NCI-H526 treated with DMSO at 0.1 percent for 48 hours (cell line): ENCODE results near the gene BCO2.
"Not testable (repeated sequence)": the region's sequence is repeated elsewhere in the genome, so short reads cannot be mapped to it uniquely, and the experiment has no call there.

Experiments
- DNase-seq: peaks from one replicate; lab custom pipeline; 2025; lab: John Stamatoyannopoulos, UW

Gene BCO2

DNA sequence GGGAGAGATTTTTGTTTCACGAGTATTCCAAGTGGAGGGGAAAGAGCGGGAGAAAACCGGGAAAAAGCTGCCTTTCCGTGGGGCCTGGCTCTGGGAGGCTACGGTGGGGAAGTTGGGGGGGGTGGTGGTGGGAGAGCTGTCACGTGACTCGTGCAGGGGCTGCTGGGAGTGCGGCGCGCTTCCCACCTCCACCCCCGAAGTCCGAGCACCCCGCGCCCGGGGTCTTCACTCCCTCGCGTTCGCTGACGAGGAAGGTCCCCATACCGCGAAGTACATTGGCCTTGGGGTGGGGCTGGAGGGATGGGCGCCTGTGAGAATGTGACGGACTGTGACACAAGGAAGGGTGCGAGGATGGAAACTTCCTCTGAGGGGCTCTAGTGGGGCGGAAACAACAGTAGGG lies 8.2 kb upstream of the BCO2 start, which contains the start of gene TEX12:
TSS of gene TEX12 (plus strand) at position 228 of the 400 bp plus-strand sequence. CDS start 1,897 bp downstream, outside the sequence.
- no peak for DNase-seq

DNA sequence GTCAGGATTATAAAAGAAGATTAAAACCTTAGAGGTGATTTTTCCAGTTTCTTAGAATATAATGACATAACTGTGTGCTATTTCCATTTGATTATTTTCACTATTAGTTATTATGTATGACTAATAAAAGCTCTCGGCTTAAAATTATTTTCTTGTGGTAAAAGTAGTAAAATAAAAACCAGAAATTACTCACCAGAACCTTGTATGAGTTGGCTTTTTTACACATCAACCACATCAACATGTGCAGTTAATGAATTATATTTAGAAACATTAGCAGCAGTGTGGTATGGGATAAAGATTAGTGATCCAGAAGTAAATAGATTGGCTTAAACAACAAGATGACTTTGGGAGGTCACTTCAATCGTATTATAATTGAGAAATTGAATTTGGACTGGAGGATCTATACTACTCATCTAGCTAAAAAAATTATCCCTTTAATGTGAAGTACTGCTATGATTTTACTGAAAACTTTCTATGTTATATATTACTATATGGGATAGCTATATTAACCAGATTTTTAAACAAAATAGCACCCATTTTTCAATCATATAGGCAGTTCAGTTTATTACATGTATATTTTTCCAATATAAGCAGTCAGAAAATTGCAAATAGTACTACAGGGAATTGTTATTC lies 2.8 kb upstream of the BCO2 start:
- DNase-seq: no peak

DNA sequence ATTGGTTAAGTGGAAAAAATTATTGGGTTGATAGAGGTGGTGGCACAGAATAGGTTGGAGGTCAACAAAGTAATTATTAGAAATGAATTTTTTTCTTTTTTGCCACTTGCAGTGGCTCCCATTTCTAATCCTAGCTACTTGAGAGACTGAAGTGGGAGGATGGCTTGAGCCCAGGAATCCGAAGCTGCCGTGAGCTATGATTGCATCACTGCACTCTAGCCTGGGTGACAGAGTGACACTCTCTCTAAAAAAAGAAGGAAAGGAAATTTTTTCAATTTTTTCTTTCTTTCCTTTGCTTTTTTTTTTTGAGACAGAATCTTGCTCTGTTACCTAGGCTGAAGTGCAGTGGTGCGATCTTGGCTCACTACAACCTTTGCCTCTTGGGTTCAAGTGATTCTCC lies 2.2 kb upstream of the BCO2 start:
- DNase-seq: no peak

DNA sequence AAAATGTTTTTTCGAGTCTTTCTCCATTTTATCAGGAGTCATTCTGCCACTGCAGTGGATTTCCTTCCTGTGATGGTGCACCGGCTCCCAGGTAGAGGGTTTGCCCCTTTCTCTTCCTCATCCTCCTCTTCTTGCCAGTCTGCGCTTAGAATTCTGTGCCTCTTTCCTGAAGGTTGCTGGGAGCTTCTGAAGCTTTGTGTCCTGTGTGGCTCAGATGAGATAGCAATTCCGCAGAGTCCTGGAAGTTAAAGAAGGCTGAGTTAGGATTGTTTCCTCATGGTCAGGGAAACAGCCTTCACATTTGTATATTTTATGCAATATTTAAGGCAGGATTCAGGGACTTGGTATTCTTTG lies 264 bp downstream of the BCO2 start:
- DNase-seq: no peak

DNA sequence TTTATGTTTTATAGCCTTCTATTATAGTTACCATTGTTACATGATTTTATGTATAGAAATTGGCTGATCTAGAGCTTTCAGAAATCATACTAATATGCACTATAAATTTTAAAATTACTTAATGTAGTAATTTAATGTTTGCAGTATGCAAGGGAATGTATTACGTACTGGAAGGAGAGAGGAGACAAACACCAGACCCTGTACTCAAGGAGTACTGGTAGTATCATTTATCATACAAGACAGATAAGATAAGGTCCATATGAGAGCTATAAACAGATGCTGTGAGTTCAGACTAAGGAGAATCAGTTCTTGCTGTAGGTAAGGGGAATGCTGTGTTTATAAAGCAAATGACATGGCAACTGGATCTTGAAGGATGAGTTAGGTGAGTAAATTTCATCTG lies 765 bp downstream of the BCO2 start:
- no peak for DNase-seq

DNA sequence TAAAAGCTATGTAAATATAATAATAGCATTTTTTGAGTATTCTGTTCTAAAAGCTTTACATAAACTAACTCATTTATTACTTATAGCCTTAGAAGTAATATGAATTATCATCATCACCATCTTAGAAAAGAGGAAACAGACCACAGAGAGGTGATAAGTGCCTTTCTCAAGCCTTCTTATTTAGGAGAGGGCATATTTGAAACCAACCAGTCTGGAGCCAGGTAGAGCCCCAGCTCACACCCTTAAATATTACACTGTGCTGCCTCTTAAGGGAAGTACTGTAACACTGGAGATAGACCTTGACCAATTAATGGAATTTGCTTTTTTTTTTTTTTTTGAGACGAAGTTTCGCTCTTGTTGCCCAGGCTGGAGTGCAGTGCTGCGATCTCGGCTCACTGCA lies 2.3 kb downstream of the BCO2 start:
- no peak for DNase-seq

DNA sequence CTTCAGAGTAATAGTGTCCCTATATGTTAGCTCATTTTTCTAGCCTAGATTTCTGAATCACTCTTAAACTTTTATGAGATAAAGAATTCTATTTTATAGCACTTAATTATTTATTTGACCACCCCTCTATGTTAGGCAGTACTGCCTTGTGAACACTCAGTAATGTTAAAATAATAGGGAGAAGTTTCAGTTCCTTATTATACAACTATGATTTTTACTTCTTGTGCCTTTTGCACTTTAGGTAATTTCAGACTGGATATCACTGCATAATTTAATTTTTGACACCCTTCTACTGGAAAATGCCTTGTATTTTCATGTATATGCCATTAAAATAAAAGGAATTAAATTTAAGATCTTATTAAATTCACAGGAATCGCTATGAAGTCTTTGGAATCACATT lies 3.1 kb downstream of the BCO2 start:
- no peak for DNase-seq

DNA sequence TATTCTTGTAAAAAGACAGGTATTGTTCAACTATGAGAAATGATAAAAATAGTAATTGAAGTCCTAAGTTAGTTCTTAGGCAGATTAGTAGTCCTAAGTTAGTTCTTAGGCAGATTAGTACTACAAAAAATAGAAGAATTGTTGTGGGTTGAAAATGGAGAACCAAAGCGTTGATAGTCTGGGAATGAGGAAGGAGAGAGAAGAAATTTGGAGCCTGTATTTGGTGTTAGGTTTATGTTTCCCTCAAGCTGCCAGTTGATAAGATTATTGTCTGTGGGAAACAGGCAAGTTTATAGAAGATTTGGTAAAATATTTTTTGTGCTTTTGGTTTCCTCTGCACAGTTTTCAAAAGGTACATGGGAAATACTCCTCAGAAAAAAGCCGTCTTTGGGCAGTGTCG lies 3.6 kb downstream of the BCO2 start:
- DNase-seq: no peak

DNA sequence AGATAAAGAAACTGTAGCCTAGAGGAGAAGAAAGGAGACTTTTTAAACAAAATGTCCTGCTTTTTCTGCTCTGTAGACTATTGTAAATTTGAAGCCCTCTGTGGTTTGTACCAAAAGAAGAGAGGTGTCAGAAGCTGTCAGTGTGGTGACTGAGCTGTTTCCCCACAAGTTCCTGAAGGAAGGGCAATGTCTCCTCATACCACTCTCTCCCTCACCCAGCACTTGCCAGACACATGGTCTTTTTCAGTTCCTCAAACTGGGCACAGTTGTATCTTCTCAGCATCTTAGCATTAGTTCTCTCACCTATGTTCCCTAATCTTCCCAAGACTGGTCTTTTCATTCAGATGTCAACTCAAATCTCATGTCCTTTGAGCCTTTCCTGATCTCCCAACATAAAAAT lies 4.3 kb downstream of the BCO2 start:
- DNase-seq: no peak

DNA sequence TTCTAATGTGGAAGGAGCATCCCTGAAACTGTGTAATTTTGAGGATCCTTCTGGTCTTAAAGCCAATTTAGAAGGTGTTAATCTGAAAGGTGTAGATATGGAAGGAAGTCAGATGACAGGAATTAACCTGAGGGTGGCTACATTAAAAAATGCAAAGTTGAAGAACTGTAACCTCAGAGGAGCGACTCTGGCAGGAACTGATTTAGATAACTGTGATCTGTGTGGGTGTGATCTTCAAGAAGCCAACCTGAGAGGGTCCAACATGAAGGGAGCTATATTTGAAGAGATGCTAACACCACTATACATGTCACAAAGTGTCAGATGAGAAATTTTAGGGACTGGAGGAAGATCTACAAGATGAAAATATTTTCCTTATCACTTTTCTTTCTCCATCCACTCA lies 7.6 kb downstream of the BCO2 start:
- DNase-seq: no peak

DNA sequence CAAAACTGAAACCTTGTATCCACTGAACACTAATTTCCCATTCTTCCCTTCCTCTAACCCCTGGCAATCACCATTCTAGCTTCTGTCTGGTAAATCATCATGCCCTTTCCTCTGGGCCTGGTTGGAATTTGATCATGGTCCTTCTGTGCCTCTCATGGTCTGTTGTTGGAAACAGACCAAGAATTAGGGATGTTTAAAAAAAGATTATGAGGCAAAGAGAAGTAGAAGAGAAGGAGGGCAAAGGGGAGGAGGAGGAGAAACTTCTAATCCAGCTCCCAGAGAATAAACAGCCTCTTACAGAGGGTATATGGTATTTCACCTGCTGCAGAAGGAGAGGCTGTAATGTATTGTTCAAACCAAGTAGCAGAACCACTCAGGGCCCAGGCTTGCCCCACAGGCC lies 10.6 kb downstream of the BCO2 start:
- DNase-seq: no peak

DNA sequence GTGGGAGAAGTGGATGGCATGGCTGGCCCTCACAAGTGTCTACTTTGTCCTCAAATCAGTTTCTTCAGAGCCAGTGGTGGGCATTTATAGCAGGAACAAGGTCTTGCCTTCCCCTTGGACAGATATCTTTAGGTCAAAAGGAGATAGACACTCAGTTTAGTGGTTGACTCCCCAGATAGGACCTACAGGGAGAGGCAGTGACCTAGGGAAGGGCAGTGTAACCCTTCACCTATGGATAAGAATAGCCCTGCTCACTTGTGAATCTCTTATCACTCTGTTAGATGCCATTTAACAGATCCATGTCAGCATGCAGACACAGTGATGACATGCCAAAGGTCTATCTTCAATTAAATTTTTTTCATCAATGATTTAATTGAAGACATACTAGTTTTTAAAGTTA lies 11.0 kb downstream of the BCO2 start:
- no peak for DNase-seq

DNA sequence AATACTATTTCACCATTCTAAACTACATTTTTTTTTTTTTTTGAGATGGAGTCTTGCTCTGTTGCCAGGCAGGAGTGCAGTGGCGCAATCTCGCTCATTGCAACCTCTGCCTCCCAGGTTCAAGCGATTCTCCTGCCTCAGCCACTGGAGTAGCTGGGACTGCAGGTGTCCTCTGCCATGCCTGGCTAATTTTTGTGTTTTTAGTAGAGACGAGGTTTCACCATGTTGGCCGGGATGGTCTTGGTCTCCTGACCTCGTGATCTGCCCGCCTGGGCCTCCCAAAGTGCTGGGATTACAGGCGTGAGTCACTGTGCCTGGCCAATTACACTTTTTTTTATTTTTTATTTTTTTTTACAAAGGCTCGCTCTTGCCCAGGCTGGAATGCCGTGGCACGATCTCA lies 19.8 kb downstream of the BCO2 start:
- not testable (repeated sequence) for DNase-seq

DNA sequence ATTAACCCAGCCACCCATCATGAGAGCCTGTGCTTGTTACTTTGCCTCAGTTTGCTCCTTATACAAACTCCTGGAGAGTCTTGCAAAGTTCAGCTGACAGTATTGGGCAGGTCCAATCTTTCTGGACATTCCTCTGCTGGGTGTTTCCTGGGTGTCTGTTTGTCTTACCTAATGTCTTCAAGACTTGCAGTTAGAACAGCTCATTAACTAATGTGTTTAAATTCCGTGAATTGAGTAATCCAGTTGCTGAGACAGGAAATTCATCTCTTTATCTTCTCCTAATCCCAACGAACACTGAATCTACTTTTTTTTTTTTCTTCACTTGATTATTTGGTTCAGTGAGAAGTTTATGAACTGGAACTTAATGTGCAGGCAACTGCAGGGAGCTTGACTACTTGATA lies 20.6 kb downstream of the BCO2 start:
- DNase-seq: no peak

DNA sequence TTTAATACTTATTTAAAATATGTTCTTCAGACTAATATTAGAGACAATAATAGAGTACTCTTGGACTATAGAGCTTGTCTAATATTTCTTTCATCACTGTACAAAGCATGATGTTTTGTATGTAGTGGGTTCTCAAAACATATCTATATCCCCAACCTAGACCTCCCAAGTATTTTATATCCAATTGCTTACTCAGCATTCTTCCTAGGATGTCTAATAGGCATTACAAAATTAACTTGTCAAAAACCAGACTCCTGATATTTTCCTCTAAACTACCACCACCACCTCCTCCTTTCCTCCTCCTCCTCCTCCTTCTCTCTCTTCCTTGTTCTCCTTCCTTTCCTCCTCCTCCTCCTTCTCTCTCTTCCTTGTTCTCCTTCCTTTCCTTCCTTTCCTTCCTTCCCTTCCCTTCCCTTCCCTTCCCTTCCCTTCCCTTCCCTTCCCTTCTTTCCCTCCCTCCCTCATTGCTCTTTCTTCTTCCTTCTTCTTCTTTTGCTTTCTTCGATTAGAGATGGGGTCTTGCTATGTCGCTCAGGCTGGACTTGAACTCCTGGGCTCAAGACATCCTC lies 21.3 kb downstream of the BCO2 start:
- DNase-seq: no peak

DNA sequence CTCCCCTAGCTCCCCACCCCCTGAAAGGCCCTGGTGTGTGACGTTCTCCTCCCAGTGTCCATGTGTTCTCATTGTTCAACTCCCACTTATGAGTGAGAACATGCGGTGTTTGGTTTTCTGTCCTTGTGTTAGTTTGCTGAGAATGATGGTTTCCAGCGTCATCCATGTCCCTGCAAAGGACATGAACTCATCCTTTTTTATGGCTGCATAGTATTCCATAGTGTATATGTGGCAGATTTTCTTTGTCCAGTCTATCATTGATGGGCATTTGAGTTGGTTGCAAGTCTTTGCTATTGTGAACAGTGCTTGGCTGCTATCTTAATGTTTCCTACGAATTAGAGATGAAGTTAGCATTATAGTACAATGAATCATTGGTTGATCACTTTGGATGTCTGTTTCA lies 23.8 kb downstream of the BCO2 start:
- DNase-seq: not testable (repeated sequence)

DNA sequence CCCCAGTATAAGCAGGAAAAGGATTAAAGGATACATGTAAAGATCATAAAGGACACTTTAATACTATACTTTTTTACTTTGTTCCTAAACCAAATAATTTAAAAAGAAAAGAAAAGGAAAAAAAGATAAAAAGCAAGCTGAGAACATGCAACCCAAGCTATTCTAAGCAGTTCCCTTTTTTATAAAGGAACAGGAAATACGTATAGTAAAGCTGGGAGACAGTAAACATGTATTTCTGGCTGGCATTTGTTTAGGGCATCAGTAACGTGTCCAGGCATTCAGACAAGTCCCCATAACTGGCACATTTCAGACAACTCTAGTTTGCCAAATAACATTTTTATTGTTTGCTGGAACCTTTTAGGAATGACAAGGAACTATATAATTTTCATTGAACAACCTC lies 24.9 kb downstream of the BCO2 start:
- DNase-seq: no peak

DNA sequence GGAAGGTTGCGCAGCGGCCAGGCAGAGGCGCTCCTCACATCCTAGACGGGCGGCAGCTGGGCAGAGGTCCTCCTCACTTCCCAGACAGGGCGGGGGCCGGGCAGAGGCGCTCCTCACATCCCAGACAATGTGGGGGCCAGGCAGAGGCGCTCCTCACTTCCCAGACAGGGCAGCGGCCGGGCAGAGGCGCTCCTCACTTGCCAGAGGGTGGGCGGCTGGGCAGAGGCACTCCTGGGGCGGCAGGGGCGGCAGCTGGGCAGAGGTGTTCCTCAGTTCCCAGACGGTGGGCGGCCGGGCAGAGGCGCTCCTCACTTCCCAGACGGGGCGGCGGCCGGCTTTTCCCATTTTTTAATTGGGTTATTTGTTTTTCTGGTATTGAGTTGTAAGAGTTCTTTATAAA lies 30.8 kb downstream of the BCO2 start:
- DNase-seq: no peak

DNA sequence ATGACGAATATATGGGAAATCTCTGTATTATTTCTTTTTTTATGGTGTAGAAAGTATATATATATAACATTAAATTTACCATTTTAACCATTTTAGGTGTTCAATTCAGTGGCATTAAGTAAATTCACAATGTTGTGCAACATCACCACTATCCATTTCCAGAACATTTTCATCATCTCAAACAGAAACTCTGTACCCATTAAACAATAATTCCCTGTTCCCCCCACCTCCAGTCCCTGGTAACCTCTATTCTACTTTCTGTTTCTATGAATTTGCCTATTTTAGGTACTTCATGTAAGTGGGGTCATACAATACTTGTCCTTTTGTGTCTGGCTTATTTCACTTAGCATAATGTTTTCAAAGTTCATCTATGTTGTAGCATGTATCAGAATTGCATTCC lies 35.6 kb downstream of the BCO2 start:
- no peak for DNase-seq

DNA sequence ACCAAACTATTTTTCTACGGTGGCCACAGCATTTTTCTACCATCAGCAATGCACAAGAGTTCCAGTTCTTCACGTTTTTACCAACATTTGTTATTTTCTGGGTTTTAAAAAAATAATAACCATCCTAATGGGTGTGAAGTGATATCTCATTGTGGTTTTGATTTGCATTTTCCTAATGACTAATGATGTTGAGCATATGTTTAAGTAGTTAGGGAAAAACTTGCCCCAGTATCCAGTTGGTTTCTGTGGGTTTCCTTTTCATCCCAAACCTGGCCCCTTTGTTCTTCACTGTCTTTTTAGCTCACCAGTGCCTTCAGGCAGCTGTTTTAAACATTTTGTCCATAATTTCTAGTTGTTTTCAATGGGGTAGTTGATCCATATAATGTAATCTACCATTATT lies 36.2 kb downstream of the BCO2 start:
- no peak for DNase-seq

DNA sequence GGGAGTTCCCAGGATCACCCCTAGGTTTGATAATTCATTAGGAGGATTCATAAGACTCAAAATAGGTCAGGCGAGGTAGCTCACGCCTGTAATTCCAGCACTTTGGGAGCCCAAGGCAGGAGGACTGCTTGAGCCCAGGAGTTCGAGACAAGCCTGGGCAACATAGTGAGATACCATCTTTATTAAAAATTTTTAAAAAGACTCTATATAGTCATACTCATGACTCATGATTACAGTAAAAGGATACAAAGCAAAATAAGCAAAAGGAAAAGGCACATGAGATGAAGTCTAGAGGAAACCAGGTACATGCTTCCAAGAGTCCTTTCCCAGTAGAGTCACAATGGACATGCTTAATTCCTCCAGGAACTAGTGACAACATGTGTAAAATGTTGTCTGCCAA lies 37.0 kb downstream of the BCO2 start:
- DNase-seq: no peak

DNA sequence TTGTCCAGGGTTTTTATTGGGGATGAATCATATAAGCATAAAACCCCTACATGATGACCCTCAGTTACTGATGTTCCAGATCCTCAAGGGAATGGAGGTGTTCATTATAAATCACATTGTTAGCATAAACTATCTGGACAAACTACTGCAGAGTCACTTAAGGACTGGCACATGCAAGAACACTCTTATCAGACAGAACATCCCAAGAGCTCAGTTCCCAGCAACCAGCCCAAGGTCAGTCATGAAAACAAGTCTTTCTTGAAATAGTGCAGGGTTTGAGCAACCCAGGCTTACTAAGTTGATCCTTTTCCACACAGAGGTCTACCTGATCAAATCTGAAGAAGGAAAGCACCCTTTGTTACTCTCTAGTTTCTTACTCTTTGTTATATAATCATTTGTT lies 37.4 kb downstream of the BCO2 start:
- no peak for DNase-seq

DNA sequence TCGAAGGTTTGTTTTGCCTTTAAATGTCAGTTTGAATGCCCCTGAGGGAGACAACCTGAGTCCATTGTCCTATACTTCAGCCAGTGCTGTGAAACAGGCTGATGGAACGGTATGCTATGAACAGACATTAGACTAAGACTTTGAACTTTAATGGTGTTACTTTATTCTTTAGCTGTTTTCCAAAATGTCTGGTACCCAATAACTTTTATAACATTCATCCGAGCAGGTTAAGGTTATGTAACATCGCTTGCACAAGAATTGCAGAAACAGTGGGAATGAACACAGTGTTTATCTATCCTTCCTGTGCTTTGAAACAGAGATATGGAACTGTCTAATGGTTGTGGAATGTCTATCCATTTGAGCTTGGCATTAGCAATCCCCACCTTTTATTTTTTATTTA lies 38.4 kb downstream of the BCO2 start:
- DNase-seq: no peak

DNA sequence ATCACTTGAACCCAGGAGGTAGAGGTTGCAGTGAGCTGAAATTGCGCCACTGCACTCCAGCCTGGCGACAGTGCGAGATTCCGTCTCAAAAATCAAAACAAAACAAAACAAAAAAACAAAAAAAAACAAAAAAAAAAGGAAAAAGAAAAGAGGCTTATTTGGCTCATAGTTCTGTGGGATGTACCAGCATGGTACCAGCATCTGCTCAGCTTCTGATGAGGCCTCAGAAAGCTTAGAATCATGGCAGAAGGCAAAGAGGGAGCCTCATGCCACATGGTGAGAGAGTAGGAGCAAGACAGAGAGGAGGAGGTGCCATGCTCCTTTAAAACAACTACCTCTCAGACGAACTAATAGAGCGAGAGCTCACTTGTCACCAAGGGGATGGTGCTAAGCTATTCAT lies 40.3 kb downstream of the BCO2 start:
- DNase-seq: no peak
